HG03469 (cell line): ENCODE measurements around the gene OR5A1.

ENCODE experiments used
- ATAC-seq: cut with Tn5 transposase; IDR thresholded peaks from one replicate; pipeline ENCODE4 v1.9.1; 2021; ENCODE audit warnings: mild to moderate bottlenecking, moderate library complexity, moderate number of reproducible peaks; ENCODE audit not compliant: unreplicated experiment

The OR5A1 gene

GRCh38 chr11:59475176-59475575 is 38.9 kb downstream of the OR5A1 start:
- no peak for ATAC-seq

- ATAC-seq, result no peak
Measured at GRCh38 chr11:59479906-59480305, 43.6 kb downstream of the OR5A1 start.

DNA sequence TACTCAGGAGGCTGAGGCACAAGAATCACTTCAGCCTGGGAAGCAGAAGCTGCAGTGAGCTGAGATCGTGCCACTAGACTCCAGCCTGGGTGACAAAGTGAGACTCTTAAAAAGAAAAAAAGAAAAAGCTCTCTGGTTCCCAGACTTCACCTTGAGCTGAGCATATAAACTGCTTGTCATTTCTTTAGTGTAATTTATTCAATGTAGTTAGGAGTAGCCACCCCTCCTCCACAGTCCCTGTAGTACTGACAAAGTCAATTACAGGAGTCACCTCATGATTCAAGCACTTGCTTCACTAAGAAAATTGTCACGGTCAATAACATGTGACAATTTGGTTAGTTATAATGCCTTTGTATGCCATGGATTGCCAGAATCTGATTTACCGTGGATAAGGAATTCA is 44.1 kb downstream of the OR5A1 start:
- no peak for ATAC-seq
